ENCODE measurements around the gene MIEF2. TPM values are rescaled to one million over a fixed set of nuclear protein-coding genes. Genes with fewer than 3 reads are reported as not detected.
"Not testable (repeated sequence)": the region's sequence is repeated elsewhere in the genome, so short reads cannot be mapped to it uniquely, and the experiment has no call there.

MIEF2 gene
- total and polyA plus RNA-seq, 2 donors (not counting 3 experiments of a cell fraction or from before 2014, with no cell fraction given): 8.3 to 22.7 TPM

DNA sequence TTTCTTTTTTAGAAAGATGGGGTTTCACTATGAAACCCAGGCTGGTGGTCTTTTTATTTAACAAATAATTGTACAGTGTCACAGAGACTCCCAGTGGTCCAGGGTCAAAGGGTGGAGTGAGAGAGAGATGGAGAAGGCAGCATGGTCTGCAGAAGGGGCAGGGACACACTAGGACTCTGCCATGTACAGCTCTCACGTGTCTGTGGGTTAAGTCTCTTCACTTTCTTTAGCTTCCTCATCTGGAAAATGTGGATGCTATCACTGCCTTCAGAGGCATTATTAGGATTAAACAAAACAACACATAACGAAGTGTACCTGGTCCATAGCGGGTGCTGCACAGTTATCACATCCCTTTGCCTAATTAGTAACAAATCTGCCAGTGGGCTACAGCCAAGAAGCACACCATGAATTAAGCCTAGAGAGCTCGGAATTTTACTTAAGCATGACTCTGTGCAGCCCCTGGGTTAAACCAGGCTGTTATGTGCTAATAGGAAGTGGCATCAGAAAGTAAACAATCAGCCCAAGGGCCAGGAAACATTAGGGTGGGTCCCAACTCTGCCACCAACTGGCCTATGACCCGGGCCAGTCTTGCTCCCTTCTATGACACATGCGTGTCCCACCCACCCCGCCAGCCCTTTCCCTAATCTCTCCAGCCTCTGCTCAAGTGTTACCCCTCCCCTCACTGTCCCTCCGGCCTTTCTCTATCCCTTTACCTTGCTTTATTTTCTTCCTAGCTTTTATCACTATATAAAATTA lies 40.4 kb downstream of the MIEF2 start:
- Histone ChIP-seq H3K9me3 (replicated peaks; ENCODE audit: control insufficient read depth, insufficient read depth, low read length) (no peaks in the 10 kb centered on the region), H3K79me2 (ENCODE audit: control insufficient read depth, insufficient read depth, low read length) (peaks cover 2% of the 10 kb centered on the region), H3K9ac (replicated peaks; ENCODE audit: extremely low read depth, insufficient read depth, low read length) (peak overlapping the region; percentile 13), H2AFZ (ENCODE audit: low read depth, low read length) (no peak overlapping the region), H3K9me1 (replicated peaks; ENCODE audit: control insufficient read depth, extremely low read depth, insufficient read depth, low read length) (no peaks in the 10 kb centered on the region), H3K27me3 (ENCODE audit: control insufficient read depth in 2 of 2, insufficient read depth in 2 of 2, low read length in 2 of 2) (no peaks in the 10 kb centered on the region), H3K4me3 (replicated peaks in 1 of 3; ENCODE audit: insufficient read depth in 1 of 3, low read depth in 1 of 3, low read length in 3 of 3) (no peak overlapping the region), H3K36me3 (ENCODE audit: control insufficient read depth in 2 of 2, extremely low read depth in 1 of 2, insufficient read depth in 2 of 2, low read length in 2 of 2) (peaks cover 14 to 27% of the 10 kb centered on the region in 2 experiments), H3K27ac (ENCODE audit: insufficient read depth, low read depth, low read length) (peak overlapping the region; percentile 19), H4K20me1 (replicated peaks; ENCODE audit: control insufficient read depth, extremely low read depth, insufficient read depth, low read length) (no peaks in the 10 kb centered on the region), H3K4me2 (ENCODE audit: insufficient read depth, low read length) (peak overlapping the region; percentile 39), H3K4me1 (ENCODE audit: control insufficient read depth, extremely low read depth, insufficient read depth, low read length) (peaks cover 15% of the 10 kb centered on the region)
- FAIRE-seq (peak; percentile 79), DNase-seq (ENCODE audit: low read depth, low spot score) (peak; percentile 64)
- CTCF ChIA-PET: interaction anchor here (1.0 to 1.4 kb wide), 4 partner anchors 10 to 160 kb away, joined by 3 to 4 read pairs (median 3); partner anchors contain the start of gene TOP3A
- intact Hi-C loops (cut with micrococcal nuclease) (loop anchor here (1.0 to 5.0 kb wide), 2 partner anchors 14 to 54 kb away; partner anchors contain the start of gene SMCR8), dilution Hi-C loops (cut with MboI; ENCODE audit: extremely low pct_ligation_motif_present, low sequenced_read_pairs) (no loop called here)
- BruUV-seq (replicated peaks): no TSS peak
- TF ChIP-seq POLR2AphosphoS5 (IDR thresholded peaks at IDR 0.05; ENCODE audit: insufficient read depth, low read depth, low read length) (peak; percentile 71), FOS (IDR thresholded peaks at IDR 0.05; ENCODE audit: borderline replicate concordance, insufficient read depth, low read length) (peak; percentile 47), EZH2 (IDR thresholded peaks at IDR 0.05; ENCODE audit: borderline replicate concordance, low read depth, low read length, severe bottlenecking) (no peak), JUN (IDR thresholded peaks at IDR 0.05; ENCODE audit: borderline replicate concordance, insufficient read depth, insufficient read length, low read depth) (no peak), MYC (IDR thresholded peaks at IDR 0.05; ENCODE audit: low read depth, low read length) (no peak), GATA2 (IDR thresholded peaks at IDR 0.05; ENCODE audit: insufficient read depth, insufficient read length, low read depth, low read length) (no peak), POLR2A (IDR thresholded peaks at IDR 0.05; ENCODE audit: low read depth, low read length) (peak; percentile 34)
- TF ChIP-seq, protein P1, sequence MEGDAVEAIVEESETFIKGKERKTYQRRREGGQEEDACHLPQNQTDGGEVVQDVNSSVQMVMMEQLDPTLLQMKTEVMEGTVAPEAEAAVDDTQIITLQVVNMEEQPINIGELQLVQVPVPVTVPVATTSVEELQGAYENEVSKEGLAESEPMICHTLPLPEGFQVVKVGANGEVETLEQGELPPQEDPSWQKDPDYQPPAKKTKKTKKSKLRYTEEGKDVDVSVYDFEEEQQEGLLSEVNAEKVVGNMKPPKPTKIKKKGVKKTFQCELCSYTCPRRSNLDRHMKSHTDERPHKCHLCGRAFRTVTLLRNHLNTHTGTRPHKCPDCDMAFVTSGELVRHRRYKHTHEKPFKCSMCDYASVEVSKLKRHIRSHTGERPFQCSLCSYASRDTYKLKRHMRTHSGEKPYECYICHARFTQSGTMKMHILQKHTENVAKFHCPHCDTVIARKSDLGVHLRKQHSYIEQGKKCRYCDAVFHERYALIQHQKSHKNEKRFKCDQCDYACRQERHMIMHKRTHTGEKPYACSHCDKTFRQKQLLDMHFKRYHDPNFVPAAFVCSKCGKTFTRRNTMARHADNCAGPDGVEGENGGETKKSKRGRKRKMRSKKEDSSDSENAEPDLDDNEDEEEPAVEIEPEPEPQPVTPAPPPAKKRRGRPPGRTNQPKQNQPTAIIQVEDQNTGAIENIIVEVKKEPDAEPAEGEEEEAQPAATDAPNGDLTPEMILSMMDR (IDR thresholded peaks at IDR 0.05; ENCODE audit: extremely low read depth in 1 of 2, insufficient read depth in 1 of 2, low read depth in 1 of 2, low read length in 2 of 2): no peak
- TF ChIP-seq, protein P2, sequence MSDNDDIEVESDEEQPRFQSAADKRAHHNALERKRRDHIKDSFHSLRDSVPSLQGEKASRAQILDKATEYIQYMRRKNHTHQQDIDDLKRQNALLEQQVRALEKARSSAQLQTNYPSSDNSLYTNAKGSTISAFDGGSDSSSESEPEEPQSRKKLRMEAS (IDR thresholded peaks at IDR 0.05; ENCODE audit: insufficient read depth, insufficient read length): no peak
- POLR2A ChIA-PET: no interaction called here

DNA sequence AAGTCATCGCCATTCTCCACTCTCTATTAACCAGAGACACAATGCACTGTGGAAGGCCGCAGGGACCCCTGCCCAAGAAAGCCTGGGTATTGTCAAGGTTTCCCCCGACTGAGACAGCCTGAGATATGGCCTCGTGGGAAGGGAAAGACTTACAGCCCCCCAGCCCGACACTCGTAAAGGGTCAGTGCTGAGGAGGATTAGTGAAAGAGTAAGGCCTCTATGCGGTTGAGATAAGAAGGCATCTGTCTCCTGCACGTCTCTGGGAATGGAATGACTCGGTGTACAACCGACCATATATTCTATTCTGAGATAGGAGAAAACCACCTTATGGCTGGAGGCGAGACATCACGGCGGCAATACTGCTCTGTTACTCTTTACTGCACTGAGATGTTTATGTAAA lies 42.7 kb downstream of the MIEF2 start:
- H3K9ac ChIP-seq (replicated peaks; ENCODE audit: extremely low read depth, insufficient read depth, low read length); dilution Hi-C loops (cut with MboI; ENCODE audit: extremely low pct_ligation_motif_present, low sequenced_read_pairs); H3K9me3 ChIP-seq (replicated peaks; ENCODE audit: control insufficient read depth, insufficient read depth, low read length); H3K4me2 ChIP-seq (ENCODE audit: insufficient read depth, low read length); POLR2A ChIA-PET; H4K20me1 ChIP-seq (replicated peaks; ENCODE audit: control insufficient read depth, extremely low read depth, insufficient read depth, low read length); H3K27ac ChIP-seq (ENCODE audit: insufficient read depth, low read depth, low read length); H2AFZ ChIP-seq (ENCODE audit: low read depth, low read length); H3K9me1 ChIP-seq (replicated peaks; ENCODE audit: control insufficient read depth, extremely low read depth, insufficient read depth, low read length); DNase-seq (ENCODE audit: low read depth, low spot score); BruUV-seq (replicated peaks); H3K27me3 ChIP-seq (ENCODE audit: control insufficient read depth in 2 of 2, insufficient read depth in 2 of 2, low read length in 2 of 2); H3K4me3 ChIP-seq (replicated peaks in 1 of 3; ENCODE audit: insufficient read depth in 1 of 3, low read depth in 1 of 3, low read length in 3 of 3); FAIRE-seq; H3K79me2 ChIP-seq (ENCODE audit: control insufficient read depth, insufficient read depth, low read length): not testable (repeated sequence)
- intact Hi-C loops (cut with micrococcal nuclease): loop anchor here (5.0 kb wide), 1 partner anchor 56 kb away; no protein-coding TSS in a partner anchor
- Histone ChIP-seq H3K36me3 (ENCODE audit: control insufficient read depth in 2 of 2, extremely low read depth in 1 of 2, insufficient read depth in 2 of 2, low read length in 2 of 2) (peaks cover 22 to 27% of the 10 kb centered on the region in 2 experiments), H3K4me1 (ENCODE audit: control insufficient read depth, extremely low read depth, insufficient read depth, low read length) (peaks cover 15% of the 10 kb centered on the region)
- CTCF ChIA-PET: interaction anchor here (0.9 kb wide), 1 partner anchor 162 kb away, joined by 3 read pairs; no protein-coding TSS in a partner anchor
